Measurements from ENCODE around the gene PBXIP1. TPM values are rescaled to one million over a fixed set of nuclear protein-coding genes. Genes with fewer than 3 reads are reported as not detected.
"Not testable (repeated sequence)": the region's sequence is repeated elsewhere in the genome, so short reads cannot be mapped to it uniquely, and the experiment has no call there.

PBXIP1 gene
- total and polyA plus RNA-seq, 5 donors = 82.9 to 104 (median 88.4) TPM

- DNase-seq (no peak), ATAC-seq (no peak)
- Histone ChIP-seq H3K4me1 (ENCODE audit: control insufficient read depth, insufficient read depth, low read length) (peaks cover 6% of the 10 kb centered on the region), H3K4me3 (ENCODE audit: low read length) (peak overlapping the region; percentile 91), H3K27me3 (ENCODE audit: control insufficient read depth, insufficient read depth) (no peaks in the 10 kb centered on the region), H3K9me3 (ENCODE audit: control insufficient read depth, low read length) (no peaks in the 10 kb centered on the region), H3K27ac (ENCODE audit: low read length) (no peak overlapping the region)
- 64% methylated on average over 6 of the region's 6 CpGs for WGBS
- intact Hi-C loops (cut with DNase I) = no loop called here
These were observed 26.4 kb upstream of the PBXIP1 start for GRCh38 chr1:154982341-154982740.

DNA sequence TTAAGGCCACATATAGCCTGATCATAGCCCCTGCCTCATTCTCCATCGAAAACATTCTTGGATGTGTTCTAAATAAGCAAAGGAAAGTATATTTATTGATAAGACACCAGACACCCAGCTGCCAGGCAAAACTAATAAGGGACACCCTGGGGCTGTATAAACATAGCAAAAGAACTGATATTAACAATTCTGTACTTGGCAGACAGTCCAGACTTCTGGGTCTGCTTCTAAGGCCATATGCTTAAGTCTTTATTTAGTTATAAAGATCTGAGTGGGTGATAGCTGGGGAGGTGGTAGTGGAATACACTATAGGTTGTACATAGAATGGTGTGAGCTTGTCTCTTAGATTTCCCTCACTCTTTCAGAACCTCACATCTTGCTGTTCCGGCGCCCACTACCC lies 22.5 kb upstream of the PBXIP1 start:
- H3K4me3 ChIP-seq (ENCODE audit: low read length) = no peak overlapping the region
- H3K9me3 ChIP-seq (ENCODE audit: control insufficient read depth, low read length) = no peaks in the 10 kb centered on the region
- WGBS = 95% methylated on average over 3 of the region's 3 CpGs
- intact Hi-C loops (cut with DNase I) = loop anchor here in 1 of 4 donors (10.0 kb wide), 1 partner anchor 86 kb away; the partner anchor contains the start of gene EFNA4
- DNase-seq (no peak), ATAC-seq (no peak)
- H3K27me3 ChIP-seq (ENCODE audit: control insufficient read depth, insufficient read depth) = no peaks in the 10 kb centered on the region
- H3K27ac ChIP-seq (ENCODE audit: low read length) = no peak overlapping the region
- peaks cover 4% of the 10 kb centered on the region for H3K4me1 ChIP-seq (ENCODE audit: control insufficient read depth, insufficient read depth, low read length)

DNA sequence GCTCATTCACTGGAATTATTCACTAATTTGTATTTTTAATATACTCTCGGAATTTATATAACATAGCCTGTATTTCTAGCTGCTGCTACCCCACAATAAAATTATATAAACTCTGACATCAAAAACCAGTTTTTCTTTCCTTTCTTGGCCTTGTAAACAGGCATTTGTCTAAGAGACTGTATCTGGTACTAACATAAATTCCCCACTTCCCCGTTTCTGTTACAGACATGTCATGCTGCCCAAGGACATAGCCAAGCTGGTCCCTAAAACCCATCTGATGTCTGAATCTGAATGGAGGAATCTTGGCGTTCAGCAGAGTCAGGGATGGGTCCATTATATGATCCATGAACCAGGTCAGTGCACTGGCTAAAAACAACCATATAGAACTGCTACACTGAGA lies 21.9 kb upstream of the PBXIP1 start:
- H3K27me3 ChIP-seq (ENCODE audit: control insufficient read depth, insufficient read depth); H3K27ac ChIP-seq (ENCODE audit: low read length); H3K4me1 ChIP-seq (ENCODE audit: control insufficient read depth, insufficient read depth, low read length); H3K4me3 ChIP-seq (ENCODE audit: low read length); ATAC-seq; H3K9me3 ChIP-seq (ENCODE audit: control insufficient read depth, low read length); DNase-seq: not testable (repeated sequence)
- intact Hi-C loops (cut with DNase I) = loop anchor here in 1 of 4 donors (10.0 kb wide), 1 partner anchor 87 kb away; the partner anchor contains the start of gene EFNA4
- 69% methylated on average over 3 of the region's 3 CpGs for WGBS

GRCh38 chr1:154975409-154976059 lies 19.6 kb upstream of the PBXIP1 start:
- peaks cover 9% of the 10 kb centered on the region for H3K4me1 ChIP-seq (ENCODE audit: control insufficient read depth, insufficient read depth, low read length)
- under 1% methylated on average over 24 of the region's 24 CpGs for WGBS
- DNase-seq = peak; percentile 68 to 81 (median 78)
- H3K27me3 ChIP-seq (ENCODE audit: control insufficient read depth, insufficient read depth) = no peaks in the 10 kb centered on the region
- intact Hi-C loops (cut with DNase I) = loop anchor here in 1 of 4 donors (10.0 kb wide), 1 partner anchor 89 kb away; the partner anchor contains the start of gene EFNA4
- peak overlapping the region; percentile 67 for H3K4me3 ChIP-seq (ENCODE audit: low read length)
- ATAC-seq = no peak
- H3K9me3 ChIP-seq (ENCODE audit: control insufficient read depth, low read length) = no peaks in the 10 kb centered on the region
- peak overlapping the region; percentile 91 for H3K27ac ChIP-seq (ENCODE audit: low read length)

GRCh38 chr1:154974808-154975408 lies 19.0 kb upstream of the PBXIP1 start:
- ATAC-seq (peak; percentile 61 to 72), DNase-seq (peak; percentile 96 to 97 (median 97))
- Histone ChIP-seq H3K4me1 (ENCODE audit: control insufficient read depth, insufficient read depth, low read length) (peaks cover 14% of the 10 kb centered on the region), H3K27ac (ENCODE audit: low read length) (peak overlapping the region; percentile 91), H3K4me3 (ENCODE audit: low read length) (peak overlapping the region; percentile 67), H3K9me3 (ENCODE audit: control insufficient read depth, low read length) (no peaks in the 10 kb centered on the region), H3K27me3 (ENCODE audit: control insufficient read depth, insufficient read depth) (no peaks in the 10 kb centered on the region)
- under 1% methylated on average over 30 of the region's 30 CpGs for WGBS
- intact Hi-C loops (cut with DNase I) = loop anchor here in 1 of 4 donors (10.0 kb wide), 1 partner anchor 90 kb away; the partner anchor contains the start of gene EFNA4

GRCh38 chr1:154974102-154974807 lies 18.4 kb upstream of the PBXIP1 start, which contains the start of gene CKS1B:
Gene CKS1B (plus strand): TSS chr1:154974681. CDS start chr1:154974746, 65 bp downstream.
- peaks cover 15% of the 10 kb centered on the region for H3K4me1 ChIP-seq (ENCODE audit: control insufficient read depth, insufficient read depth, low read length)
- intact Hi-C loops (cut with DNase I) = loop anchor here in 1 of 4 donors (10.0 kb wide), 1 partner anchor 91 kb away; the partner anchor contains the start of gene EFNA4
- WGBS = under 1% methylated on average over 47 of the region's 47 CpGs
- no peaks in the 10 kb centered on the region for H3K27me3 ChIP-seq (ENCODE audit: control insufficient read depth, insufficient read depth)
- H3K9me3 ChIP-seq (ENCODE audit: control insufficient read depth, low read length) = no peaks in the 10 kb centered on the region
- peak within 1 kb of the TSS; percentile 67 for H3K4me3 ChIP-seq (ENCODE audit: low read length)
- peak within 1 kb of the TSS; percentile 99 for H3K27ac ChIP-seq (ENCODE audit: low read length)
- DNase-seq (peak; percentile 98 to 99 (median 98)), ATAC-seq (peak; percentile 88 to 91)

- Histone ChIP-seq H3K9me3 (ENCODE audit: control insufficient read depth, low read length) (no peaks in the 10 kb centered on the region), H3K27me3 (ENCODE audit: control insufficient read depth, insufficient read depth) (no peaks in the 10 kb centered on the region), H3K4me1 (ENCODE audit: control insufficient read depth, insufficient read depth, low read length) (peaks cover 17% of the 10 kb centered on the region), H3K4me3 (ENCODE audit: low read length) (peak overlapping the region; percentile 63), H3K27ac (ENCODE audit: low read length) (peak overlapping the region; percentile 99)
- DNase-seq = peak; percentile 98
- ATAC-seq = peak; percentile 46 to 63
- 5% methylated on average over 37 of the region's 37 CpGs for WGBS
- intact Hi-C loops (cut with DNase I) = loop anchor here in 1 of 4 donors (10.0 kb wide), 1 partner anchor 91 kb away; the partner anchor contains the start of gene EFNA4
These were observed 17.6 kb upstream of the PBXIP1 start for GRCh38 chr1:154973344-154974101.

GRCh38 chr1:154972517-154973343 lies 16.8 kb upstream of the PBXIP1 start:
- 14% methylated on average over 18 of the region's 18 CpGs for WGBS
- intact Hi-C loops (cut with DNase I) = loop anchor here in 1 of 4 donors (10.0 kb wide), 1 partner anchor 92 kb away; the partner anchor contains the start of gene EFNA4
- peak overlapping the region; percentile 99 for H3K27ac ChIP-seq (ENCODE audit: low read length)
- H3K4me3 ChIP-seq (ENCODE audit: low read length) = peak overlapping the region; percentile 21
- H3K4me1 ChIP-seq (ENCODE audit: control insufficient read depth, insufficient read depth, low read length) = peaks cover 17% of the 10 kb centered on the region
- DNase-seq (peak; percentile 80 to 88 (median 81)), ATAC-seq (peak in 1 of 2 donors; percentile 28)
- H3K9me3 ChIP-seq (ENCODE audit: control insufficient read depth, low read length) = no peaks in the 10 kb centered on the region
- no peaks in the 10 kb centered on the region for H3K27me3 ChIP-seq (ENCODE audit: control insufficient read depth, insufficient read depth)

GRCh38 chr1:154972213-154972516 lies 16.3 kb upstream of the PBXIP1 start:
- WGBS = 40% methylated on average over 3 of the region's 3 CpGs
- no peak for DNase-seq
- intact Hi-C loops (cut with DNase I) = loop anchor here in 1 of 4 donors (10.0 kb wide), 1 partner anchor 93 kb away; the partner anchor contains the start of gene EFNA4
- Histone ChIP-seq H3K27ac (ENCODE audit: low read length) (peak overlapping the region; percentile 99), H3K9me3 (ENCODE audit: control insufficient read depth, low read length) (no peaks in the 10 kb centered on the region), H3K4me3 (ENCODE audit: low read length) (no peak overlapping the region), H3K27me3 (ENCODE audit: control insufficient read depth, insufficient read depth) (no peaks in the 10 kb centered on the region), H3K4me1 (ENCODE audit: control insufficient read depth, insufficient read depth, low read length) (peaks cover 17% of the 10 kb centered on the region)
- ATAC-seq = no peak
